ENCODE results near the gene NAP1L4.
"Not testable (repeated sequence)": the region's sequence is repeated elsewhere in the genome, so short reads cannot be mapped to it uniquely, and the experiment has no call there.

DNA sequence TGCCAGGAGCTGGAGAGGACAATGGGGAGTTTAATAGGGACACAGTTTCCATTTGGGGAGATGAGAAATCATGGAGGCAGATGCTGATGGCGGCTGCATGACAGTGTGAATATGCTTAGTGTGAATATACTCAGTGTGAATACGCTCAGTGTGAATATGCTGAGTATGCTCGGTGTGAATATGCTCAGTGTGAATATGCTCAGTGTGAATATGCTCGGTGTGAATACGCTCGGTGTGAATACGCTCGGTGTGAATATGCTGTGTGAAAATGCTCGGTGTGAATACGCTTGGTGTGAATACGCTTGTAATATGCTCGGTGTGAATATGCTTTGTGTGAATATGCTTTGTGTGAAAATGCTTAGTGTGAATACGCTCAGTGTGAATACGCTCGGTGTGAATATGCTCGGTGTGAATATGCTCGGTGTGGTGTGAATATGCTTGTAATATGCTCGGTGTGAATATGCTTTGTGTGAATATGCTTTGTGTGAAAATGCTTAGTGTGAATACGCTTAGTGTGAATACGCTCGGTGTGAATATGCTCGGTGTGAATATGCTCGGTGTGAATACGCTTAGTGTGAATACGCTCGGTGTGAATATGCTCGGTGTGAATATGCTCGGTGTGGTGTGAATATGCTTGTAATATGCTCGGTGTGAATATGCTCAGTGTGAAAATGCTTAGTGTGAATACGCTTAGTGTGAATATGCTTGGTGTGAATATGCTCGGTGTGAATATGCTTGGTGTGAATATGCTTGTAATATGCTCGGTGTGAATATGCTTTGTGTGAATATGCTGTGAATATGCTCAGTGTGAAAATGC, 54.3 kb downstream of the NAP1L4 start:
- TF ChIP-seq POLR2AphosphoS5 (IDR thresholded peaks at IDR 0.05; ENCODE audit: low read depth, low read length); TAF1 (IDR thresholded peaks at IDR 0.05; ENCODE audit: low read depth, low read length); POLR2A (IDR thresholded peaks at IDR 0.05; ENCODE audit: low read depth, low read length); SPI1 (IDR thresholded peaks at IDR 0.05; ENCODE audit: low read depth, low read length); PAX5 (IDR thresholded peaks at IDR 0.05; ENCODE audit: insufficient read depth, low read length, severe bottlenecking): not testable (repeated sequence)
